ENCODE results near the gene WDR4. TPM values are rescaled to one million over a fixed set of nuclear protein-coding genes. Genes with fewer than 3 reads are reported as not detected.

The WDR4 gene
- total and polyA plus RNA-seq, 4 donors: 10.3 to 29.6 (median 16.2) TPM

DNA sequence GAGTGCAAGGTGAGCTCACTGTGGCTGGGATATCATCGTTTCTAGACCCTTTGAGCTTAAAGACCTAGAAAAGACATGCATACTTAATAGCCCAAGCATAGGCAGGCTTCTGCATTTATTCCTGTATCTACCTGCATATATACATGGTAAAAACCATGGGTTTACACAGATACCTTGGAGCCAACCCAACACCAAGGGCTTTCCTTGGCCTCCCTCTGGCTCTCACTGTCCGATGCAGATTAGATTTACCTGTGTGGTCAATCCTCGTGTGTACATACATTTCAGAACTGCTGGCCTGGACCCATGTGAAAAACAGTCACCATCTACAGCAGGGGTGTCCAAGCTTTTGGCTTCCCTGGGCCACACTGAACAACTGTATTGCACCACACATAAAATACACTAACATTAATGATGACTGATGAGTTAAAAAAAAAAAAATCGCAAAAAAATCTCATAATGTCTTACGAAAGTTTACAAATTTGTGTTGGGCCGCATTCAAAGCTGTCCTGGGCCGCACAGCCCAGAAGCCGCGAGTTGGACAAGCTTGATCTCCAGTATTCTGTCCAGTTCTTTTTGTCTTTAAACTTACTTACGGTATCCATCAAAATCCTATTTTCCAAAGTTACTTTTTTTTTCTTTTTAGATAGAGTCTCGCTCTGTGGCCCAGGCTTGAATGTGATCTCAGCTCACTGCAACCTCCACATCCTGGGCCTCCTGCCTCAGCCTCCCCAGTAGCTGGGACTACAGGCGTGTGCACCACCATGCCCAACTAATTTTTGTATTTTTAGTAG, 43.5 kb downstream of the WDR4 start:
- no peak overlapping the region for H3K4me3 ChIP-seq
- no peak overlapping the region for H3K9ac ChIP-seq (ENCODE audit: insufficient read depth in 1 of 2, low read length in 2 of 2)
- TF ChIP-seq, protein P1, sequence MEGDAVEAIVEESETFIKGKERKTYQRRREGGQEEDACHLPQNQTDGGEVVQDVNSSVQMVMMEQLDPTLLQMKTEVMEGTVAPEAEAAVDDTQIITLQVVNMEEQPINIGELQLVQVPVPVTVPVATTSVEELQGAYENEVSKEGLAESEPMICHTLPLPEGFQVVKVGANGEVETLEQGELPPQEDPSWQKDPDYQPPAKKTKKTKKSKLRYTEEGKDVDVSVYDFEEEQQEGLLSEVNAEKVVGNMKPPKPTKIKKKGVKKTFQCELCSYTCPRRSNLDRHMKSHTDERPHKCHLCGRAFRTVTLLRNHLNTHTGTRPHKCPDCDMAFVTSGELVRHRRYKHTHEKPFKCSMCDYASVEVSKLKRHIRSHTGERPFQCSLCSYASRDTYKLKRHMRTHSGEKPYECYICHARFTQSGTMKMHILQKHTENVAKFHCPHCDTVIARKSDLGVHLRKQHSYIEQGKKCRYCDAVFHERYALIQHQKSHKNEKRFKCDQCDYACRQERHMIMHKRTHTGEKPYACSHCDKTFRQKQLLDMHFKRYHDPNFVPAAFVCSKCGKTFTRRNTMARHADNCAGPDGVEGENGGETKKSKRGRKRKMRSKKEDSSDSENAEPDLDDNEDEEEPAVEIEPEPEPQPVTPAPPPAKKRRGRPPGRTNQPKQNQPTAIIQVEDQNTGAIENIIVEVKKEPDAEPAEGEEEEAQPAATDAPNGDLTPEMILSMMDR (IDR thresholded peaks at IDR 0.05; ENCODE audit: control extremely low read depth, extremely low read depth): no peak
- peaks cover 0 to 2% (median 0%) of the 10 kb centered on the region in 3 donors for H3K27me3 ChIP-seq (ENCODE audit: control insufficient read depth in 3 of 3, insufficient read depth in 3 of 3, low read length in 2 of 3)
- ATAC-seq (ENCODE audit: insufficient read depth, low FRiP score) (no peak), DNase-seq (peak in 1 of 3 donors; percentile 3)
- 80 to 84% methylated on average over 12 of the region's 12 CpGs for WGBS, 2 donors
- H3K4me1 ChIP-seq (ENCODE audit: control insufficient read depth in 5 of 5, insufficient read depth in 5 of 5, low read length in 5 of 5): no peaks in the 10 kb centered on the region
- H3K9me3 ChIP-seq (ENCODE audit: control insufficient read depth in 4 of 4, insufficient read depth in 3 of 4, low read length in 3 of 4): peaks cover 0 to 1% (median 0%) of the 10 kb centered on the region in 4 donors
- peaks cover 0 to 15% (median 10%) of the 10 kb centered on the region in 4 donors for H3K36me3 ChIP-seq (ENCODE audit: control insufficient read depth in 4 of 4, insufficient read depth in 4 of 4, low read length in 4 of 4)
- H3K27ac ChIP-seq (ENCODE audit: low read depth in 1 of 2, low read length in 1 of 2): no peak overlapping the region

DNA sequence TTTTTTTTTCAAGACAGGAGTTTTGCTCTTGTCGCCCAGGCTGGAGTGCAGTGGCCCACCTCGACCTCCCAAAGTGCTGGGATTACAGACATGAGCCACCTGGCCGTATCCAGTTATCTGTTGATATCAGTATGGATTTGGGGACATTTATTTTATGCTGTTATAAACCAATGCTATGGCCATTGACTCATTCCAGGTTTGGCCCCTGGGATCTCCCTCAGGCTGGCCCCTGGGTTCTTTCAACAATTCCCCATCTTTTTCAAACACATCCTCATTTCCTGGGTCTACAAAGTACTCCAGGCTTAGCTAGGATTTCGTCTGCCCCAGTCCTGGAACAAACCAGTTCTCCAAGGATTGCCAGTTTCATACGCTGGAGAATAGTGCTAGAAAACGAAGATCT, 44.1 kb downstream of the WDR4 start:
- Histone ChIP-seq H3K4me1 (ENCODE audit: control insufficient read depth in 5 of 5, insufficient read depth in 5 of 5, low read length in 5 of 5) (no peaks in the 10 kb centered on the region), H3K27ac (ENCODE audit: low read depth in 1 of 2, low read length in 1 of 2) (no peak overlapping the region), H3K9ac (ENCODE audit: insufficient read depth in 1 of 2, low read length in 2 of 2) (no peak overlapping the region), H3K4me3 (no peak overlapping the region), H3K27me3 (ENCODE audit: control insufficient read depth in 3 of 3, insufficient read depth in 3 of 3, low read length in 2 of 3) (peaks cover 0 to 2% (median 0%) of the 10 kb centered on the region in 3 donors), H3K36me3 (ENCODE audit: control insufficient read depth in 4 of 4, insufficient read depth in 4 of 4, low read length in 4 of 4) (peaks cover 0 to 9% (median 4%) of the 10 kb centered on the region in 4 donors), H3K9me3 (ENCODE audit: control insufficient read depth in 4 of 4, insufficient read depth in 3 of 4, low read length in 3 of 4) (no peaks in the 10 kb centered on the region)
- TF ChIP-seq, protein P1 (IDR thresholded peaks at IDR 0.05; ENCODE audit: control extremely low read depth, extremely low read depth): no peak
- DNase-seq (no peak), ATAC-seq (ENCODE audit: insufficient read depth, low FRiP score) (no peak)
- 87 to 90% methylated on average over 6 of the region's 6 CpGs for WGBS, 2 donors

DNA sequence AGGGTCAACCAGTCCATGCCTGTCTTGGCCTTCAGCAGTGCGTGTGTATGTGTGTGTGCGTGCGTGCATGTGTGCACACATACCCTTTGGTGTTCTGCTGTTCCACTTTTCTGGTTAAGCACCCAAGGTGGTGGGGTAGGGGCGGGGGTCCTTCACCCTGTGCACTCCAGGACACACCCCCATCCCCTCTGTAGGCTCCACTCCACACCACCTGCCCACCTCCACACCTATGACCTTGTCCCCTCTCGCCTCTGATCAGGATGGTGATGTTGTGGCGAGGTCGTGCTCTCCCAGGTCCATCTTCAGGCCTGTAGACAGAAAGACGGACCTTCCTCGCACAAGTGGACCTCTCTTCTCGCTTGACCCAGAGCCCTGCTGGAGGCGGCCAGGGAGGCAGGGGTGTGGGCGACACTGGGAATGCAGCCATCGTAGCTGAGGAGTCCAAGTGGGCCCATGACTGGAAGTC, 44.6 kb downstream of the WDR4 start:
- Histone ChIP-seq H3K27me3 (ENCODE audit: control insufficient read depth in 3 of 3, insufficient read depth in 3 of 3, low read length in 2 of 3) (peaks cover 0 to 2% (median 0%) of the 10 kb centered on the region in 3 donors), H3K36me3 (ENCODE audit: control insufficient read depth in 4 of 4, insufficient read depth in 4 of 4, low read length in 4 of 4) (peaks cover 0 to 6% (median 2%) of the 10 kb centered on the region in 4 donors), H3K27ac (ENCODE audit: low read depth in 1 of 2, low read length in 1 of 2) (no peak overlapping the region), H3K9me3 (ENCODE audit: control insufficient read depth in 4 of 4, insufficient read depth in 3 of 4, low read length in 3 of 4) (no peaks in the 10 kb centered on the region), H3K4me1 (ENCODE audit: control insufficient read depth in 5 of 5, insufficient read depth in 5 of 5, low read length in 5 of 5) (no peaks in the 10 kb centered on the region), H3K4me3 (no peak overlapping the region), H3K9ac (ENCODE audit: insufficient read depth in 1 of 2, low read length in 2 of 2) (no peak overlapping the region)
- TF ChIP-seq, protein P1 (IDR thresholded peaks at IDR 0.05; ENCODE audit: control extremely low read depth, extremely low read depth): no peak
- DNase-seq (peak in 1 of 3 donors; percentile 11), ATAC-seq (ENCODE audit: insufficient read depth, low FRiP score) (no peak)
- 90 to 95% methylated on average over 13 of the region's 13 CpGs for WGBS, 2 donors

Measured in lung (tissue), 12 donors.